ENCODE measurements around the gene TMEM18. TPM values are rescaled to one million over a fixed set of nuclear protein-coding genes. Genes with fewer than 3 reads are reported as not detected.

The TMEM18 gene
- total RNA-seq, 1 experiment from 2014 or later: 49.6 TPM

- no peak overlapping the region for H3K4me3 ChIP-seq (ENCODE audit: low read depth in 2 of 2, low read length in 2 of 2)
- DNase-seq (ENCODE audit: low read depth, low spot score): no peak
- 0 out of 2 replicates have a peak, but pooled peaks cover 5% of the 10 kb centered on the region for H3K9me3 ChIP-seq (ENCODE audit: control insufficient read depth, insufficient read depth, low read depth, low read length)
- TF ChIP-seq SIN3A (IDR thresholded peaks at IDR 0.05; ENCODE audit: borderline replicate concordance, insufficient read depth, low read depth, low read length): no peak
- no peak for TF ChIP-seq CTCF (IDR thresholded peaks at IDR 0.05)
- TF ChIP-seq POLR2AphosphoS5 (IDR thresholded peaks at IDR 0.05; ENCODE audit: low read depth, low read length): no peak
- no peak for TF ChIP-seq REST (IDR thresholded peaks at IDR 0.05; ENCODE audit: insufficient read depth in 1 of 2, low read depth in 2 of 2, low read length in 1 of 2)
- TF ChIP-seq TCF7L2 (IDR thresholded peaks at IDR 0.05; ENCODE audit: low read depth, low read length): no peak
- H3K36me3 ChIP-seq (ENCODE audit: control insufficient read depth, insufficient read depth, low read length): no peaks in the 10 kb centered on the region
- no peaks in the 10 kb centered on the region for H3K4me1 ChIP-seq (ENCODE audit: control insufficient read depth, insufficient read depth, low read length)
- no TSS peak for BruUV-seq (replicated peaks)
- H3K27me3 ChIP-seq (ENCODE audit: control insufficient read depth, insufficient read depth, low read length): no peaks in the 10 kb centered on the region
- in situ Hi-C loops (cut with HindIII; ENCODE audit: low pct_unique_long_range_greater_than_20kb, low sequenced_read_pairs) (no loop called here), intact Hi-C loops (cut with micrococcal nuclease; ENCODE audit: unreplicated experiment) (no loop called here)
- CTCF ChIA-PET: no interaction called here
- POLR2A ChIA-PET: no interaction called here
- no peak overlapping the region for H3K27ac ChIP-seq (ENCODE audit: low read length)
- no peak for ATAC-seq
Measured at GRCh38 chr2:618422-618990, 58.7 kb downstream of the TMEM18 start.

- no TSS peak for BruUV-seq (replicated peaks)
- no peak for TF ChIP-seq CTCF (IDR thresholded peaks at IDR 0.05)
- TF ChIP-seq TCF7L2 (IDR thresholded peaks at IDR 0.05; ENCODE audit: low read depth, low read length): no peak
- no peak for TF ChIP-seq POLR2AphosphoS5 (IDR thresholded peaks at IDR 0.05; ENCODE audit: low read depth, low read length)
- TF ChIP-seq SIN3A (IDR thresholded peaks at IDR 0.05; ENCODE audit: borderline replicate concordance, insufficient read depth, low read depth, low read length): no peak
- no peak for TF ChIP-seq REST (IDR thresholded peaks at IDR 0.05; ENCODE audit: insufficient read depth in 1 of 2, low read depth in 2 of 2, low read length in 1 of 2)
Measured at GRCh38 chr2:618005-618404, 59.2 kb downstream of the TMEM18 start.

More at GRCh38 chr2:618005-618404, 59.2 kb downstream of the TMEM18 start:
- intact Hi-C loops (cut with micrococcal nuclease; ENCODE audit: unreplicated experiment): no loop called here
- POLR2A ChIA-PET: no interaction called here
- Histone ChIP-seq H3K27ac (ENCODE audit: low read length) (no peak overlapping the region), H3K9me3 (ENCODE audit: control insufficient read depth, insufficient read depth, low read depth, low read length) (0 out of 2 replicates have a peak, but pooled peaks cover 5% of the 10 kb centered on the region), H3K4me1 (ENCODE audit: control insufficient read depth, insufficient read depth, low read length) (no peaks in the 10 kb centered on the region), H3K27me3 (ENCODE audit: control insufficient read depth, insufficient read depth, low read length) (no peaks in the 10 kb centered on the region), H3K36me3 (ENCODE audit: control insufficient read depth, insufficient read depth, low read length) (no peaks in the 10 kb centered on the region), H3K4me3 (ENCODE audit: low read depth in 2 of 2, low read length in 2 of 2) (no peak overlapping the region)
- CTCF ChIA-PET: no interaction called here
- in situ Hi-C loops (cut with HindIII; ENCODE audit: low pct_unique_long_range_greater_than_20kb, low sequenced_read_pairs): no loop called here
- DNase-seq (ENCODE audit: low read depth, low spot score): no peak
- no peak for ATAC-seq
